Prostate gland (tissue), 2 donors: ENCODE measurements around the gene MAGI2.

Experiments used
- POLR2A ChIP-seq: fragments of 450-650 bp; IDR thresholded peaks from one replicate; pipeline ENCODE4 v1.6.1; 2016; ENCODE audit warnings: antibody characterized with exemption, mild to moderate bottlenecking
- POLR2AphosphoS5 ChIP-seq: sonication (generic); formaldehyde crosslinking; IDR thresholded peaks from one replicate; pipeline ENCODE4 v1.6.1; 2017; ENCODE audit warnings: antibody characterized with exemption
- TF ChIP-seq, protein P1 (sequence below), 4 experiments: fragments of 200-600 bp in 2 of 4; fragments of 450-650 bp in 2 of 4; sonication (generic) in 2 of 4; IDR thresholded peaks; 1 replicate in 3 of 4; 2 replicates in 1 of 4; pipeline ENCODE4 v1.5.1; 2016 to 2019; ENCODE audit warnings: antibody characterized with exemption in 4 of 4, mild to moderate bottlenecking in 2 of 4, moderate library complexity in 2 of 4

DNA sequence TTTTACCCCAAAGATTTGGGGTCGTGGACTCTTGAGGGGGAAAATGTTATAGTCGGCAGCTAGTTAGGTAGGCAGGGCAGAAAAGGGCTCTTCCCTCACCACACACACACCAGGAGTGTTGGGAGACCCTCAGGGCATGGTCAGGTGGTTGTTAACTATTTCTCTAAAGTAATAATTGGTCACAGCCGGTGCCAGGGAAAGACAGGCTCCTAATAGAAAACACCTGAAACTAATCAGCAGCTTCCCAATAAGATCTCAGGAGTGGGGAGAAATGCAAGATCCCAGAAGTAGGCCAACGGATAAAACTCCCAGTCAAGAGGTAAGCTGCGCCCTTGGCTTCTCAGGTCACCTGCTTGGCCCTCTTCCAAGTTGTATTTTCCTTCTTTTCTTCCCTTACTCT is 1441.8 kb downstream of the MAGI2 start:
- TF ChIP-seq POLR2A (no peak), POLR2AphosphoS5 (no peak)
- TF ChIP-seq, protein P1, sequence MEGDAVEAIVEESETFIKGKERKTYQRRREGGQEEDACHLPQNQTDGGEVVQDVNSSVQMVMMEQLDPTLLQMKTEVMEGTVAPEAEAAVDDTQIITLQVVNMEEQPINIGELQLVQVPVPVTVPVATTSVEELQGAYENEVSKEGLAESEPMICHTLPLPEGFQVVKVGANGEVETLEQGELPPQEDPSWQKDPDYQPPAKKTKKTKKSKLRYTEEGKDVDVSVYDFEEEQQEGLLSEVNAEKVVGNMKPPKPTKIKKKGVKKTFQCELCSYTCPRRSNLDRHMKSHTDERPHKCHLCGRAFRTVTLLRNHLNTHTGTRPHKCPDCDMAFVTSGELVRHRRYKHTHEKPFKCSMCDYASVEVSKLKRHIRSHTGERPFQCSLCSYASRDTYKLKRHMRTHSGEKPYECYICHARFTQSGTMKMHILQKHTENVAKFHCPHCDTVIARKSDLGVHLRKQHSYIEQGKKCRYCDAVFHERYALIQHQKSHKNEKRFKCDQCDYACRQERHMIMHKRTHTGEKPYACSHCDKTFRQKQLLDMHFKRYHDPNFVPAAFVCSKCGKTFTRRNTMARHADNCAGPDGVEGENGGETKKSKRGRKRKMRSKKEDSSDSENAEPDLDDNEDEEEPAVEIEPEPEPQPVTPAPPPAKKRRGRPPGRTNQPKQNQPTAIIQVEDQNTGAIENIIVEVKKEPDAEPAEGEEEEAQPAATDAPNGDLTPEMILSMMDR (IDR thresholded peaks at IDR 0.05), result no peak
